ENCODE results near the gene ZFP36L1. TPM values are rescaled to one million over a fixed set of nuclear protein-coding genes. Genes with fewer than 3 reads are reported as not detected.
"Not testable (repeated sequence)": the region's sequence is repeated elsewhere in the genome, so short reads cannot be mapped to it uniquely, and the experiment has no call there.

Gene ZFP36L1
- polyA plus RNA-seq, 3 donors, result 258 to 305 (median 271) TPM

DNA sequence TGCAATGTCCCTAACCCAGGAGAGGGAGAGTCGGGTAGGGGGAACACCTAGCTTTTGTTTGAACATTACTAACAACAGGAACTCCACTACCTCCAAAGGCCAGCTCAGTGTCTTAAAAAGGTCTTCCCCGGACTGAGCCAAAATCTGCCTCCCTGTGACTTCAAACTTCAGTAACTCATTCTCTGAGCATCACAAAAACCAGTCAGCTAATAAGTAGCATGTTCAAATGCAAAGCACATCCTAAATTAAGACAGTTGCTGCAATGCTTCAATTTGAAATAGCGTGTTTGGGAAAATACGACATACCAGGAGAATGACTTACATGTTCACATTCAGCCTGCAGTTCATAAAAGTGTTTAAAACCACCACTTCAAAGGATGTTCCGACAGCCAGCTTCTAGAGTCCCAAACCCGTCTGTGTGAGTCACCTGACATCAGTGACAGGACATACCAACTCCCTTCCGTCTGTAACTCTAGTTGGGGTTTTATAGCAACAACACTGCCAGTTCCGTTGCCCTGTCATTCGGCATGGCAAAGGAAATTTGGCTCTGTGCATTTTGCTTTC is 13.0 kb downstream of the ZFP36L1 start:
- peak in 2 of 11 donors; percentile 23 to 30 for DNase-seq (ENCODE audit: extremely low read depth in 1 of 11, low read depth in 9 of 11, low spot score in 4 of 11)

DNA sequence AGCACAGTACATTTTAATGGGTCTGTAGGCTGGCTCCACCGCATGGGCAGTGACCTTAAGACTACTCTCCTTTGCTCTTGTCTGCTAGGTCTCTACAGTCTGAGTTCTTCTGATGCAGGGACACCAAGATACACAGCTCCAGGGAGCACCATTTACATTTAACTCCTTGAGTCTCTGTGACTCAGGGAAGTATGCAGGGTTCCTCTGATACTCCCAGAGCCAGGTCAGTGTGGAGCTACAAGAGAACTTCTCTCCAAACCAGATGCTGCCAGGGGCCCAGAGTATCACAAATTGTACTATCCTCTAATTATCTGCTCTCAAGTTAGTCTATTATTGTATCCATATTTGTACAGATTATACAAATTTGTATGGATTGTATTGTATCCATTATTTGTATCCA is 15.2 kb downstream of the ZFP36L1 start:
- no peak for DNase-seq (ENCODE audit: extremely low read depth in 1 of 11, low read depth in 9 of 11, low spot score in 4 of 11)

DNA sequence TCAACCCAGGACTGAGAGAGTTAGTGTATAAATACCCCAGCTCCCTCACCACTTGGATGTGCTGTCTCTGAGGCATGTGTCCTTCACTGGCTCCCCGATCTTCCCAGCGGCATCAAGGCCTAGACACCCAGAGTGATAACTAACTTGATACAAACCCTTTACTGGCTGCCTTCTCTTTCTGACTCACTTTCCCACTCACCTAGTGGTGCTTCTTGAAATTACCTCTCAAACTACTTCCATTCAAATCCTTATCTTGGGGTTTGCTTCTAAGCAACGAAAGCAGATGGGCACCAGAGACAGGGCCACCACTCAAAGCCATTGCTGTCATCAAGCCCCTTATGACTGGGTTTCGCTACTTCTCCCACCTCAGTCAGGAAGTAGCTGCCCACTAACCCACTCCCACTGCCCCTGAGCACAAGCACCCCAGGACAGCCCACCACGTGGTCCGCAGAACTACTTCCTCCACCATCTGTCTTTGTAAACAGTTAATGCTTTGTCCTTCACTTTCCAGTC is 17.2 kb downstream of the ZFP36L1 start:
- no peak for DNase-seq (ENCODE audit: extremely low read depth in 1 of 11, low read depth in 9 of 11, low spot score in 4 of 11)

DNA sequence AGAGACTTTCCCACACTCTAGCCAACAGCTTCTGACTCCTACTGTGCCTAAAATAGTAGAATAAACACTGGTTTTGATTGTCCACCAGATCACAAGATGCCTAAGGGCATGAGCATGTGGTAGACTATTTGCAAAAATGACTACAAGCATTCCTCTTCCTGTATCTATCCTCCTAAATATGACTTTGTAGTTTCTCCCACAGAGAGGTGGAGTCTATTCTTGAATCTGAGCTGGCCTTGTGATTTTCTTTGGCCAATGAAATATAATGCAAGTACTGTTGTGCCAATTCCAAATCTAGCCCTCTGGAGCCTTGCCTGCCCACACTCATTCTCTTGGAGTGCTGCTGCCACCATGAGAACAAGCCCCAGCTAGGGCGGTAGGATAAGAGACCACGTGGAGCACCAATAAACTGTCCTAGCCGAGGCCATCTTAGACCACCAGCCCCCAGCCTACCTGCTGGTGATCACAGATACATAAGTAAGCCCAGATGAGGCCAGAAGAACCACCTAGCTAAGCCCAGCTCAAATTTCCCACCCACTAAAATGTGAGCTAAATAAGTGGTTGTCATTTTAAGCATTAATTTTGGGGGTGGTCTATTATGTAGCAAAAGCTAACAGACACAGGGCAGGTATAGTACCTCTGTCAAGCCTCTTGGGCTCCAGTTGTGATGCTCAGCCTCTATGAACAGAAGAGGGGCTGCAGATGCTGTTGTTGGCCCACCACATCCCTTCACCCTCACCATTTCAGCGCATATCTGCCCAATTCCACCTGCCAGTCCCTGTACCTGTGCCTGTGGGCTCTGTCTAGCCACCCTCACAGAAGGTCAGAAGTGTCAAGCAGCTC is 17.9 kb downstream of the ZFP36L1 start:
- no peak for DNase-seq (ENCODE audit: extremely low read depth in 1 of 11, low read depth in 9 of 11, low spot score in 4 of 11)

DNA sequence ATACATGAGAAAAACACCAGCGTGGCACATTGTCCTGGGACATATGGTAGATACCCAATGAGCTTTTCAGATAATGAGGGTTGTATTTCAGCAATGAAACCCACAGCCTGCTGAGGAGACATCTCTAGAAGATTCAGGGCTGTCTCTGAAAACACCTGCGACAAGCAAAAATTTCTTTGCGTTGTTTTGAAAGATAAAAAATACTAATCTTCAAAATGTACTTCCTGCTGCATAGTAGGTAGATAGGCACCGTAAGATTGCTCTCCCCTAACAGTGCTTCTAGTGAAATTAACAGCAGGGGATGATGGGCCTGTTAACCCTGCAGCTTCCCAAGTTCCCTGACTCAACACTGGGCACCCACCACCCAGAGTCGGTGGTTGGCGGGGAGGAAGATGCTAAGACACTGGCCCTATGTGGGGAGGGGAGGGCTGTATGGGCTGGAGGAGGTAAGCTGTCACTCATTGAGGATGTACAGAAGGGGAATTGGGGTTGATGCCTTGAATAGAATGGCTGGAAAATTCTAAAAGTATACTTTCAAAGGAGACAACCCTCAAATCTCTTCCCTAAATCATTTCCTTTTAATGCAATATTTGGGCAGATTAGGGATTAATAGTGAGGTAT is 20.0 kb downstream of the ZFP36L1 start:
- DNase-seq (ENCODE audit: extremely low read depth in 1 of 11, low read depth in 9 of 11, low spot score in 4 of 11), result no peak

DNA sequence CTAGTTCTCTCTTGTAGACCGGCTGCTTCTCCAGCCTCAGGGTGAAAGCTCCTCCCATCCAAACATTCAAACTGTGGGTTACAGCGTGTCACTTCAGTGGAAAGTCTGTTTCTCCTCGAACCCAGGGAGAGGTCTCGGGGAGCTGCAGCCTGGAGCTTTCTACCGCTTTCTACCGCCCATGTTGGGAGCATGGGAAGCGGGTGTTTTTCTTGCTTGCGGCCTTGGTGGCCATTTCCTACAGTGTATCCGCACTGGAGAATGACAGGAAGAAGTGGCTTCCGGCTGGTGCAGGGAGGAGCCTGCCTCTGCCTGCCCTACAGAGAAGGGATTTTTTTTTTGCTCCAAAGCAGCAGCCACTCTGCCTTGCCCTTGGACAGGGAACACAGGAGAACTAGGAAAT is 21.2 kb downstream of the ZFP36L1 start:
- DNase-seq (ENCODE audit: extremely low read depth in 1 of 11, low read depth in 9 of 11, low spot score in 4 of 11), result peak in 1 of 11 donors; percentile 26

DNA sequence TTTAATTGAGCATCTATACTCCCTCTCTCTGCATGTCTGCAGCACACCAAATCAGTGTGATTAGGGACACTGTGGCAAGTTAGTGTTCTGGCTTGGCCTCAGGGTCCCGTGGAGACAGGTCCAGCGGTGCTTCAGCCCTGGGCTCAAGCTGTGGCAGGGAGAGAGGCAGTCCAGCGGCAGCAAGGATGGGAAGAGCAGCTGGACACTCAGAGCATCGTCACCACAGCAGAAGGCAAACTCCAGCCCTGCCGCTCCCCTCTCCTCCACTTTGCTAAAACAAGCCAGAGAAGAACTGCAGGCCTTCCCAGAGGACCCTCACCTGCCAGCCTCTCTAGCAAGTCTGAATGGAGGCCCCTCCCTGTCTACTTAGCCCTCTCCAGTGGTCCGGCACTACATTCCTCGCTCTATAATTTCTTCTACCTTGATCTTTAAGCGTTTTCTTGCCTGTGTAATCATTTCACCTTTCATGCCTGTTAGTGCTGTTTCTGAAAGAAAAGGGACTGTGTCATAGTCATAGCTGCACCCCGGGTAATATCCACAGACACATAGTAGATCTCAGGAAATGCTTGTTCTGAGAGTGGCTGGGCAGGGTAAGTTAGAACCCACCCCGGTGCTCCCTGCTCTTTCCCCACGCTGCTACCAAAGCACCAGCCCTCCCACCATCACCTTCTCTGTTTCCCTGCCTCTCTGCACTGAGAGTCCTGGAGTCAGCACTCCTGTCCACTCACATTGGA is 22.1 kb downstream of the ZFP36L1 start:
- no peak for DNase-seq (ENCODE audit: extremely low read depth in 1 of 11, low read depth in 9 of 11, low spot score in 4 of 11)

DNA sequence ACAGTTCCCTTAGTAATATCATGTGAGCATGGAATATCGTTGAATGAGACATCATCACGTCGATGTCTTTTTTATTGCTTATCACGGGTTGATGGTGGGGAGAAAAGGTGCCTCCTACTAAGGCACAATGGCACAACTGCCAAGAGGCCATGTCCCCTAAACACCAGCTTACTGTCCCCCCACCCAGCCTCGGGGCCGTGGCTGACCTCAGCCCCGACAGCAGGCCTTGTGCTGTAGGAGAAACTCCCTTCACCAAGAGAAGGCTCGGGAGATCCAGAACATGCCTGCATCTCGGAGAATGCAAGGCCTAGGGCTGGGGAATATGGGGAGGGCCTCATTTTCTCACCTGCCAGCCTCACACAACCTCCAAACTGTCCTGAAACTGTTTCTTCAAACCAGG is 22.8 kb downstream of the ZFP36L1 start:
- no peak for DNase-seq (ENCODE audit: extremely low read depth in 1 of 11, low read depth in 9 of 11, low spot score in 4 of 11)

DNA sequence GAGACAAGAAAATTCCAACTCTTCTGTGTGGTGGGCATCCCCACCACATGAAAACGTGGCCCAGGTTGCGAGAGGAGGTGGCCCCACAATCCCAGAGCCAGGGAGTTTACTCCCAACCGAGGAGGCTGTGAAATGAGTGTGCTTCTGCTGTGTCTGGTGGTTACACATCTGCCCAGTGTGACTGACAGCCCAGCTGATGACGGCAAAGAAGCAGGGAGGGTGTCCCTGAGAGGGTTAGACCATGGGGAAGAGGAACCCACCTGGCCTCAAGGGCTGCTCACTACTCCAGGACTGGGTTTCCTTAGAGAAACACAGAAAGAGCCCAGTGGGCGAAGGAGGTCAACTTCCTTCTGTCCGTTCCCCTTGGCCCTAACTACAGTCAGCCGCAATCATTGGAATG is 24.6 kb downstream of the ZFP36L1 start:
- DNase-seq (ENCODE audit: extremely low read depth in 1 of 11, low read depth in 9 of 11, low spot score in 4 of 11), result no peak

DNA sequence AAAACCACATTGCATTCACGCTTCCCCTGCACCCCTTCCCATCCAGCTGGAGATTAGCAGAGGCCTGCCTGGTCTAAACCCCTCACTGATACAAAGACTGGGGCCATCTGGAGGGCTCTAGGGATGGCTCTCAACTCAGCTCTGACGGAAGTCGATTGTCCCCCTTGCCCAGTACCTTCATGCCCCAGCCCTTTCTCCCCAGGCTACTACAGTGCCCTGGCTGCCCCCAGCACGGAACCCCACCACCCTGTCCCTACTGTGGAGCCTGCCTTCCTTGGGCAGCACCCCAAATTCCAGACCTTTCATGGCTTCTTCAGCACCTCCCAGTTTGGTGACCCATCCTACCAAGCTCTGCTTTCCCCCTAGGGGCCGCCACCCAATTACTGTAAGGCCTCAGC is 25.6 kb downstream of the ZFP36L1 start:
- DNase-seq (ENCODE audit: extremely low read depth in 1 of 11, low read depth in 9 of 11, low spot score in 4 of 11), result no peak

DNA sequence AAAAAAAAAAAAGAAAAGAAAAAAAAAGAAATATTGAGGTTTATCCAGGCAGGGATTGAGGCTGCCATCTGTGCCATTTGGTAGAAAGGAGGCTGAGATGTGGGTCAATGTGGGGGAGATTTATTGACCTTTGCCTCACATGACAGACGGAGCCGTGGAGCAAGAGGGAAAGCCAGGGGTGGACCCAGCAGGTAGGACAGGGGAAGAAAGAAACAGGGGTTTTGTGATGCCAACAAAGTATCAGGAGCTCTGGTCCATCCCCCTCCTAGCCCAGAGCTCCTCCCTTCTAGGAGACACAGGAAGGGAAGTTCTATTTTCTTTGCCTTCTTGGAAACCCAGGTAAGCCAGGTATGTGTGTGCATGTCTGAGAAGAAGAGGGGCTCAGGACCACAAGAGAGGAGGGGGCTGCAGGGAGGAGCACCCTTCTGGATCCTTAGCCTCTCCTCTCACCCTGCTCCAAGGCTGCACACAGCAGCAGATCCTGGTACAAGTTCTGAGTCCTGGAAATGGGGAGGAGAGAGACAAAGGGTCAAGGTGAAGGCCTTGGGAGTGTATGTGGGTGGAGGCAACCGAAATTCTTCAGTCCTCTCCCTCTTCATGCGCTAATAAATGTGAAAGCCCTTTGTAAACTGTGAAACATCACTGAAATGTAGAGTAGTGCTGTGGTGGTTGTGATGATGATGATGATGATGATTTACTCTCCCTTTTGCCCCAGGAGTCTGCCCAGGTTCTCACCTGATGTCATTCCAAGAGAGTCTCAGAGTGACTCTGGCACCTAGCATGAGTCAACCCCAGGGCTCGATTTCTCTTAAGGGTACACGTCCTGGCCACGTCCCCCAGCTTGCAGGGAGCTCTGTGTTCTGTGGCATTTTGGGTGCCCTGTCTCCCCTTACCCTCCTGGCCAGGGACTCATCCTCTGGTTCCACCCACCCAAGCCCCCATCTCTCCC is 26.3 kb downstream of the ZFP36L1 start:
- DNase-seq (ENCODE audit: extremely low read depth in 1 of 11, low read depth in 9 of 11, low spot score in 4 of 11), result no peak

DNA sequence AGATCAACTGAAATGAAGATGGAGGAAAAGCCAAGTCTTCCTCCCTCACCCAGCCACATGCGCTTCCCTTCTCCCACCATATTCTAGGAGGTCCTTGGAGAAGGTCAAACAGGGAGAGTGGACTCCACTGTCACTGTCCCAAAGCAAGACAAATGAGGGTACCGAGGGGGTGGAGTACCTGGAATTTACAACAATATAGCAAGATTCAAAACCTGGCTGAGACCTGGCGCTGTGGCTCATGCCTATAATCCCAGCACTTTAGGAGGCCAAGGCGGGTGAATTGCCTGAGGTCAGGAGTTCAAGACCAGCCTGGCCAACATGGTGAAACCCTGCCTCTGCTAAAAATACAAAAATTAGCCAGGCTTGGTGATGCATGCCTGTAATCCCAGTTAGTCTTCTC is 29.0 kb downstream of the ZFP36L1 start:
- DNase-seq (ENCODE audit: extremely low read depth in 1 of 11, low read depth in 9 of 11, low spot score in 4 of 11), result not testable (repeated sequence)

DNA sequence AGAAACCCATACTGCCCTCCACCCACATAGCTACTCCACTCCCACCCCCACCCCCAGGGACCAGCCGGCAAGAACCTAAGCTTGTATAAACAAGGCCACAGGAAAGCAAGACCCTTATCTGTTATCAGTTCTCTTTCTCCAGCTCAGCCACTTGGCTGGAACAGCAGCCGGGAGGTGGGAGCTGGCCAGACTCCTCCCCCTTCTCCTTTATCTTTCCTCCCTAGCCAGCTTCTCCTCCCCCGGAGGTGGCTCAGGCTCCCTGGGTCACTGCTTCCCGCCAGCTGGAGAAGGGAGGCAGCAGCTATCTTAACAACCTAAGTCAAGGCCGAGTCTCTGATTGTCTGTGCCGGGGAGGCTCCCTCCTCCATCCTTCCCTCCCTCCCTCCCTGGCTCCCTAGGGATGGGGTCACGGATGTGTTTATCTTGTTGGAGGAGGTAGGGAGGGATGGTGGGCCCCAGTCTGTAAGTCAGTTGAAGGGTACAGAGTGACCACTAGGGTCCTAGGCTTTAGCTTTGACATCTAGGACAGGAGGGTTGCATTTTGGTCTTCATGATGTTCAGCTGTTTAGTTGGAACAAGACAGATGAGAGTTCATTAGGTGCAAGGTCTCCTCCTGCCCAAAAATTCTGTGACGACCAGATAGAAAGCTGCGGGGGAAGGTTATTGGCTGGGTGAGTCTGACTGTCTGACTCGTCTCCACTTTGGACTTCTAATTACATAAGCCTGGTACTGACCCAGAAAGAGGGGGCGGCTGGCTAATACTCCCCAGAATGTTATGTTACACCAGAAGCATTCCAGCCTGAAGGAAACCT is 29.7 kb downstream of the ZFP36L1 start:
- DNase-seq (ENCODE audit: extremely low read depth in 1 of 11, low read depth in 9 of 11, low spot score in 4 of 11), result peak in 9 of 11 donors; percentile 79 to 91 (median 84)

DNA sequence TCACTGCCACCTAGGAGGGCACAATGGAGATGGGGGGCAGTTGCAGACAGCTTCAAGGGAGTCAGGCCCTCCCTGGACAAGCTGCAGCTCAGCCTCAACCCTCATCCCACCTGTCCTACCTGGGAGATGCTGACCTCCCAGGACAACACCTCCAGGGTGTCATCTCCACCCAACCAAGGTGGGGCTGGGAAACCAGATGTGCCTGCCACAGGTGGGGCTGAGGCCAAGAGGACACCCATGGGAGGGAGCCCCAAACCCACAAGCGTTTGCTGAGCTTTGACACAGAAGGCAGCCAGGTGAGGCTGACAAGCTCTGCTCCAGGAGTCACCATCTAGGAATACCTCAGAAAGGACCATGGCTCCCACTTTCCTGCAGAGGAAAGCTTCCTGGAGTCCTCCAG is 31.5 kb downstream of the ZFP36L1 start:
- no peak for DNase-seq (ENCODE audit: extremely low read depth in 1 of 11, low read depth in 9 of 11, low spot score in 4 of 11)

DNA sequence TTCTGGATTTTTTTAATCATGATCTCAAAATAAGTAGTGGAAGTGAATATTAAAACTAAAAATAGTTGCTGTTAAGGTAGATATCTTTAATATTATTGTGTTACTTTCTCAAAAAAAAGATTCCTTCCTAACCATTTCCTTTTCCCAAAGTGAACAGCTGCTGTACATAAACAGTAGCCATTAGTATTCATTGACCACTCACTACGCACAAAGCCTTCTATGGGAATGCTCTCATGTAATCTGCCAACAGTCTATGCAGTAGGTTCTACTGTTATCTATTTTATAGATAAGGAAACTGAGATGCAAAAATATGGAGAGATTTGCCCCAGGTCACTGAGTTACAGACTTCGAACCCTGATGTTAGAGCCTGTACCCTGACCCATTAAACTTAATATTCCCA is 32.1 kb downstream of the ZFP36L1 start:
- DNase-seq (ENCODE audit: extremely low read depth in 1 of 11, low read depth in 9 of 11, low spot score in 4 of 11), result no peak

DNA sequence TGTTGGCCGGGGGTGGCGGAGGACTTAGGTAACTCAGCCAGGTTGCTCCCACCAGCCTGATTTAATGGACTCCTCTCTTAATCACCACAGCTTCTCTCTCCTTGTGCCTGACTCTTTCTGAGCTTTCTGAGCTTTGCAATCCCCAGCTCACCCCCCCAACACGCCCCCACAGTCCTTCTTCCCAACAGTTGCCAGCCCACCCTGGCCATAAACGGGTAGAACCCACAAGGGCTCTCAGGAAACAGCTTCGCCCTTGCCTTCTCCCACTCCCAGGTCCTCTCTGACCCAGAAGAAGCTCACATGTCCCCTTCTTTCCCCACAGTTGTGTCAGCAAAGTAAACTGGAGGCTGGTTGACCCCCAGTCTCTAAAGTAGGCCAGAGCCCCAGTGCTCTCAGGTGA is 32.9 kb downstream of the ZFP36L1 start:
- DNase-seq (ENCODE audit: extremely low read depth in 1 of 11, low read depth in 9 of 11, low spot score in 4 of 11), result no peak

DNA sequence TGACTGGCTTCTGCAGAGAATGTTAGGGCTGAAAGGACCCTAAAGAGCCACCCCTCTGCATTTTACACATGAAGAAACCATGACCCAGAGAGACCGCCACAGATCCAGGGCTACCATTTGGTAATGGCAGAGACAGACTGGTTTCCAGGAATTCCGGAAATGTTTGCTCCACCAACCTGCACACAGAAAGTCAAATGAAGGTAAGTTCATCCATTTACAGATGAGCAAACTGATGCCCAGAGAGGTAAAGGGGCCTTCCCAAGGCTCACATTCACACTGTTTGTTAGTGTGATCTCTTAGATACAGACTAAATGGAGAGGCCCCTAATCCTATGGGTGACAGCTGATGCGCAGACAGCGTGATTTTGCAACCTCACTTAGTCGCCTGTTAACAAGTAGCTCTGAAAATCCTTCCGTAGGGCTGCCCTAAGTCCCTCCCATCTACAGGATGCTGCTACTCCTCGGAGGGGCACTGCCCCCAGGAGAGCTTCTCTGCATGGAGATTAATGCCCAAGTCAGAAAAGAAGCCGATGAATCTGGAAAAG is 33.8 kb downstream of the ZFP36L1 start:
- DNase-seq (ENCODE audit: extremely low read depth in 1 of 11, low read depth in 9 of 11, low spot score in 4 of 11), result no peak
